GM21723 (cell line): Measurements from ENCODE around the gene CEP85.
"Not testable (repeated sequence)": the region's sequence is repeated elsewhere in the genome, so short reads cannot be mapped to it uniquely, and the experiment has no call there.

Experiments
- ATAC-seq: cut with Tn5 transposase; IDR thresholded peaks from one replicate; pipeline ENCODE4 v1.9.1; 2021; ENCODE audit warnings: mild to moderate bottlenecking, moderate library complexity; ENCODE audit not compliant: unreplicated experiment

Gene CEP85

GRCh38 chr1:26220199-26220912, 13.6 kb upstream of the CEP85 start:
- ATAC-seq = no peak

GRCh38 chr1:26221094-26221493, 12.9 kb upstream of the CEP85 start:
- no peak for ATAC-seq

GRCh38 chr1:26224606-26225005, 9.4 kb upstream of the CEP85 start:
- no peak for ATAC-seq

GRCh38 chr1:26225033-26225831, 8.8 kb upstream of the CEP85 start:
- no peak for ATAC-seq

- ATAC-seq = not testable (repeated sequence)
These were observed 3.3 kb upstream of the CEP85 start for GRCh38 chr1:26230682-26231081.

- ATAC-seq = no peak
These were observed 807 bp downstream of the CEP85 start for GRCh38 chr1:26234644-26235370.

GRCh38 chr1:26237230-26237966, 3.4 kb downstream of the CEP85 start:
- no peak for ATAC-seq

GRCh38 chr1:26239936-26240335, 5.9 kb downstream of the CEP85 start:
- ATAC-seq = no peak

GRCh38 chr1:26252718-26253117, 18.7 kb downstream of the CEP85 start:
- no peak for ATAC-seq

GRCh38 chr1:26254404-26254803, 20.4 kb downstream of the CEP85 start:
- ATAC-seq = no peak

- no peak for ATAC-seq
These were observed 23.2 kb downstream of the CEP85 start for GRCh38 chr1:26257222-26257621.

GRCh38 chr1:26259005-26259404, 25.0 kb downstream of the CEP85 start:
- ATAC-seq = no peak

- ATAC-seq = no peak
These were observed 25.6 kb downstream of the CEP85 start for GRCh38 chr1:26259578-26259977.

GRCh38 chr1:26263212-26263611, 29.2 kb downstream of the CEP85 start:
- no peak for ATAC-seq

GRCh38 chr1:26265405-26265804, 31.4 kb downstream of the CEP85 start:
- ATAC-seq = no peak

- no peak for ATAC-seq
These were observed 34.5 kb downstream of the CEP85 start for GRCh38 chr1:26268290-26269197.

- no peak for ATAC-seq
These were observed 35.2 kb downstream of the CEP85 start for GRCh38 chr1:26269198-26269550.

- no peak for ATAC-seq
These were observed 40.9 kb downstream of the CEP85 start for GRCh38 chr1:26274801-26275425.

- ATAC-seq = no peak
These were observed 41.8 kb downstream of the CEP85 start for GRCh38 chr1:26275580-26276431.
